ENCODE measurements around the gene TMEM164.

The TMEM164 gene

DNA sequence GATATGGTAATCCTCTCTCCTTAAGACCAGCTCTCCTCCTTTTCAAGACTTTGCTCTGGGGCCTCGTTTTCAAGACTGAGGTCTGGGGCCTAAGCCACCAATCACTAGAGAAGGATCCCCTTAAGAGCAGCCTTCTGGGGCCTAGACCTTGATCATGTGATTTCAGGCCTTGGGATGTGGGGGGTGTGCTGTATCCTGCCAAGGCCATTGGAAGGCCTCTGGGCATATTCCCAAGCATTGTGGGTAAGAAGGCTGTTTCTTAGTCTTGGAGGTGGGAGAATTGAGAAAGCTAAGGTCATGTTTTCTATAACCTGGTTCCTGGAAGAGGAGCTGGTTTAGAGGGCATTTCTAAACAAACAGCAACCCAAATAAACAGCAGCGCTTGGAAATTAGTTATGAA is 12.1 kb downstream of the TMEM164 start:
- peak overlapping the region; percentile 60 for H3K27ac Mint-ChIP-seq
- TF ChIP-seq, protein P1, sequence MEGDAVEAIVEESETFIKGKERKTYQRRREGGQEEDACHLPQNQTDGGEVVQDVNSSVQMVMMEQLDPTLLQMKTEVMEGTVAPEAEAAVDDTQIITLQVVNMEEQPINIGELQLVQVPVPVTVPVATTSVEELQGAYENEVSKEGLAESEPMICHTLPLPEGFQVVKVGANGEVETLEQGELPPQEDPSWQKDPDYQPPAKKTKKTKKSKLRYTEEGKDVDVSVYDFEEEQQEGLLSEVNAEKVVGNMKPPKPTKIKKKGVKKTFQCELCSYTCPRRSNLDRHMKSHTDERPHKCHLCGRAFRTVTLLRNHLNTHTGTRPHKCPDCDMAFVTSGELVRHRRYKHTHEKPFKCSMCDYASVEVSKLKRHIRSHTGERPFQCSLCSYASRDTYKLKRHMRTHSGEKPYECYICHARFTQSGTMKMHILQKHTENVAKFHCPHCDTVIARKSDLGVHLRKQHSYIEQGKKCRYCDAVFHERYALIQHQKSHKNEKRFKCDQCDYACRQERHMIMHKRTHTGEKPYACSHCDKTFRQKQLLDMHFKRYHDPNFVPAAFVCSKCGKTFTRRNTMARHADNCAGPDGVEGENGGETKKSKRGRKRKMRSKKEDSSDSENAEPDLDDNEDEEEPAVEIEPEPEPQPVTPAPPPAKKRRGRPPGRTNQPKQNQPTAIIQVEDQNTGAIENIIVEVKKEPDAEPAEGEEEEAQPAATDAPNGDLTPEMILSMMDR (IDR thresholded peaks at IDR 0.05) = no peak
- no peak overlapping the region for H3K4me3 Mint-ChIP-seq

DNA sequence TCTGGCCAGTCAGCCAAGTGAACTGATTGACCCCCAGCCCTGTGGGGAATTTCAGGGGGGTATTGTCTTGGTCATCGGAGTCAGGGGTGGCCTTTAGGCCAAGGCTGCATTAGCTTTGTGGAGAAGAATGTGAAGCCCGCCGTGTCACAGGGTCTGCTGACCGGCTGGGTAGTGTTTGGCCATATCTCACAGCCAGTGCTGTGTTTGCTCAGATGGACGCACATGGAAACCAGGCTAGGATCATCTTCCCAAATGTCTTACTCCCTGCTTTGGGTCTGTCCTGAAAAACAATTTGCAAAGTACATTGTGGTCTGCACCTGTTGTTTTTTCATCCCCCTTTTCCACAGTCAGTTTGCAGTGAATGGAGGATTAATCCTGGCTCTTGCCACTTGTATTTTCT is 13.0 kb downstream of the TMEM164 start:
- Mint-ChIP-seq H3K9me3 (no peaks in the 10 kb centered on the region), H3K27ac (peak overlapping the region; percentile 73), H3K36me3 (ENCODE audit: low read depth) (peaks cover 33% of the 10 kb centered on the region), H3K4me1 (peaks cover 22% of the 10 kb centered on the region), H3K27me3 (ENCODE audit: low read depth, poor library complexity) (no peaks in the 10 kb centered on the region), H3K4me3 (no peak overlapping the region)
- TF ChIP-seq, protein P1 (IDR thresholded peaks at IDR 0.05) = no peak
- no peak for DNase-seq

More for the DNA sequence above, 12.1 kb downstream of the TMEM164 start:
- no peak for DNase-seq
- H3K27me3 Mint-ChIP-seq (ENCODE audit: low read depth, poor library complexity) = no peaks in the 10 kb centered on the region
- H3K4me1 Mint-ChIP-seq = peaks cover 26% of the 10 kb centered on the region
- peaks cover 42% of the 10 kb centered on the region for H3K36me3 Mint-ChIP-seq (ENCODE audit: low read depth)
- no peaks in the 10 kb centered on the region for H3K9me3 Mint-ChIP-seq

DNA sequence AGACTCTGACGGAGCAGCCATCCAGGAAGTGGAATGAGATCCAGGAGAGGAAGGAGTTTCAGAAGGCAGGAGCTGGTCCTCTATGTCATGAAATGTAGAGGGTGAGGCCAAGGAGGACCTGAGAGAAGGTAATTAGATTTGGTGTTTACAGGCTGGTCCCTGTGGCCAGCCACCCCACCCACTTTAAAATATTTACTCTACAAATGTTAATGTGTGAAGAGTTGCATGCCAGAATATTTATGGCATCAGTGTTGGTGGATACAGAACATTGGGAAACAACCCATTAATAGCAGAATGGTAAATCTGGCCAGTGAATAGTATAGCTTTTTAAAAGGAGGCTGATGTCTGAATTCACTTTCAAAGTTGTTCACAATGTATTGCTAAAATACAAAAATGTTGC is 17.6 kb downstream of the TMEM164 start:
- DNase-seq = no peak
- Mint-ChIP-seq H3K27ac (no peak overlapping the region), H3K36me3 (ENCODE audit: low read depth) (peaks cover 25% of the 10 kb centered on the region), H3K9me3 (no peaks in the 10 kb centered on the region), H3K27me3 (ENCODE audit: low read depth, poor library complexity) (no peaks in the 10 kb centered on the region), H3K4me1 (peaks cover 17% of the 10 kb centered on the region), H3K4me3 (no peak overlapping the region)
- TF ChIP-seq, protein P1 (IDR thresholded peaks at IDR 0.05) = no peak

DNA sequence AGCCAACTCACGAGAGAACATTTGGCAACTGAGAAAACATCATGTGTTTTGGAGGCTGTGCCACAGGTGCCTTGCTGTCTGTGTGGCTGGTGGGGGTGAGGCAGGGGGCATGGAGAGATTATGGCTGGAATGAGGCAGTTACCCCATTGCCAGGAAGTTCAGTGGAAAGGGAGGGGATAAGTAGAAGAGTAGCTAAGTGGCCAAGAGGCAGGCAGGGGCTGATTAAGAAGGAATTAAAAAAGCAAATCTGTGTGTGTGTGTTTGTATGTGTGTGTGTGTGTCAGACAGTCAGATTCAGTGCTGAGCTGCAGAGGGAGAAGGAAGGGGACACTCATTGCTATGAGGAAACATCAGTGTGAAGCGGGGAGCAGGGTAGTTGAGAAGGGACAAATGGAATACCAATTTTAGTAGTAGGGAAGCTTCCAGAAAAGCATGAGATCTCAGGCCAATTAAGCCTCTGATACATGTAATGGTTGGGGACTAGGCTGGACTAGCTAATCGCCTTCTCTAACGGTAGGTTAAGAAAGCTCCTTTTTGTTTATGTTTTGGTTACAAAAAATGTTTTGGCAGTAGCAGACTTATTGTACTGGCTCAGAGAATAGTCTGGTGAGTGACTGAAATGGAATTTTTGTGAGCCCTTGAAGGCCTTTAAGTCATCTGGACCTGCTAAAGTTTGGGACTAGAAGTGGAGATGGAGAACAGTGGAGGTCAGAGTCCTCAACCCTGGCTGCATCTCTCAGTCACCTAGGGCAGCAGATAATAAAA is 18.5 kb downstream of the TMEM164 start:
- no peaks in the 10 kb centered on the region for H3K27me3 Mint-ChIP-seq (ENCODE audit: low read depth, poor library complexity)
- no peaks in the 10 kb centered on the region for H3K9me3 Mint-ChIP-seq
- TF ChIP-seq, protein P1 (IDR thresholded peaks at IDR 0.05) = no peak
- peaks cover 17% of the 10 kb centered on the region for H3K4me1 Mint-ChIP-seq
- no peak overlapping the region for H3K4me3 Mint-ChIP-seq
- DNase-seq = no peak
- H3K27ac Mint-ChIP-seq = no peak overlapping the region
- peaks cover 29% of the 10 kb centered on the region for H3K36me3 Mint-ChIP-seq (ENCODE audit: low read depth)

DNA sequence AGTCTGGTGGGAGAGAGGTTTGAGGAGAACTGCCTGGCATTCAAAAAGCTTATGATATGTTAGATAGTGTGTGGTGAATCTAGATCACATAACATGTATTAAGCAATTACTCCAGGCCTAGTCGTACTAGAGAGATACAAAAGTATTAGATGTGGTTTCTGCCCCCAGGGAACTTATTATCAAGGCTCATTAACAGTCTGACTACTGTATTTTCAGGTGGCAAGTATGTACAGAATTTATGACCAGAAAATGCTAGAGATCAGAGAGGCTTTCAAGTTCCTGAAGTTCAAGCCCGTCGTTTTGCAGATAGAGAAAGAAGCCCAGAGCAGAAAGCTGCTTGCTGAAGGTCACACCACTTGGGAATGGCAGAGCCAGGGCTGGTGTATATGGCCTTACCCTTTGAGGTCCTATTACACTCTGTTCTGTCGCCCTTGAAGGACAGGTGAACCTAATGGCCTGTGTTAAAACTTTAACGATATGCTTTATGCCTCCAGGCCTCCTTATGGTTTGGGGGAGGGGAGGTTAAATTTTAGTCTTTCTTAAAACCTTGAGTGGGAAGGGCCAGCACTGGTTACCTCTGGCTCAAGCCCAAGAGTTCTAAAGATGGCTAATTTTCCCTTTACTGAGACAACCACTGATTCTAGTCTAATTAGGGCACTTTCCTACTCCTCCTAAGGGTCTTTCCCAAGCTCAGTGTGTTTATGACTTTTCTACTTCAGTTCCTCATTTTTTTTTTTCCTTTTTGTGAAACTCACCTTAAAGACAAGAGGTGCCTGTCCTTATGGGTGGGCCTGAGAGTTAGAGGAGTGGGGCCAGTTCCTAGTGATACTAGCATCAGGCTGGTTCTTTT is 19.9 kb downstream of the TMEM164 start:
- no peak overlapping the region for H3K4me3 Mint-ChIP-seq
- no peaks in the 10 kb centered on the region for H3K27me3 Mint-ChIP-seq (ENCODE audit: low read depth, poor library complexity)
- H3K27ac Mint-ChIP-seq = peak overlapping the region; percentile 27
- H3K4me1 Mint-ChIP-seq = peaks cover 18% of the 10 kb centered on the region
- no peaks in the 10 kb centered on the region for H3K9me3 Mint-ChIP-seq
- TF ChIP-seq, protein P1 (IDR thresholded peaks at IDR 0.05) = no peak
- DNase-seq = no peak
- H3K36me3 Mint-ChIP-seq (ENCODE audit: low read depth) = peaks cover 26% of the 10 kb centered on the region

Data from nephron progenitor cell (in vitro differentiated cells).